ENCODE results near the gene SOD1. TPM values are rescaled to one million over a fixed set of nuclear protein-coding genes. Genes with fewer than 3 reads are reported as not detected.

Gene SOD1
- total RNA-seq, 1 donor from 2014 or later: 314 TPM

DNA sequence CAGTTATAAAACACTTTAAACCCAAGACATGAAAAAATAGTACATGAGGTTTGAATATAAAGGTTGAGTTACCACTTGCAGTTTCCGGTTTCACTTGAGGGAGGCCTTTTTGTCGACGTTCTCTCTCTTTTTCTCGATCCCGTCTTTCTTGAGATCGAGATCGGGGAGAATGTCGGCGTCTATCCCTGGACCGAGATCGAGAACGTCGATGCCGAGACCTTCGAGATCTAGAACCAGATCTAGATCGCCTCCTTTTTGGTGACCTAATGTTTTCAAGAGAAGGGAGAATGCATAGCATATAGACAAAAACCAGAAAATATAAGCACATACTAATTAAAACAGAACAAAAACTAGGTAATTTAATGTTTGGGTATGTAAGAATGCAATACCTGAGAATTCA, 33.7 kb downstream of the SOD1 start:
- no peak overlapping the region for H3K4me3 ChIP-seq (ENCODE audit: low read depth, low read length)
- no peak for DNase-seq (ENCODE audit: low read depth)
- TF ChIP-seq, protein P1, sequence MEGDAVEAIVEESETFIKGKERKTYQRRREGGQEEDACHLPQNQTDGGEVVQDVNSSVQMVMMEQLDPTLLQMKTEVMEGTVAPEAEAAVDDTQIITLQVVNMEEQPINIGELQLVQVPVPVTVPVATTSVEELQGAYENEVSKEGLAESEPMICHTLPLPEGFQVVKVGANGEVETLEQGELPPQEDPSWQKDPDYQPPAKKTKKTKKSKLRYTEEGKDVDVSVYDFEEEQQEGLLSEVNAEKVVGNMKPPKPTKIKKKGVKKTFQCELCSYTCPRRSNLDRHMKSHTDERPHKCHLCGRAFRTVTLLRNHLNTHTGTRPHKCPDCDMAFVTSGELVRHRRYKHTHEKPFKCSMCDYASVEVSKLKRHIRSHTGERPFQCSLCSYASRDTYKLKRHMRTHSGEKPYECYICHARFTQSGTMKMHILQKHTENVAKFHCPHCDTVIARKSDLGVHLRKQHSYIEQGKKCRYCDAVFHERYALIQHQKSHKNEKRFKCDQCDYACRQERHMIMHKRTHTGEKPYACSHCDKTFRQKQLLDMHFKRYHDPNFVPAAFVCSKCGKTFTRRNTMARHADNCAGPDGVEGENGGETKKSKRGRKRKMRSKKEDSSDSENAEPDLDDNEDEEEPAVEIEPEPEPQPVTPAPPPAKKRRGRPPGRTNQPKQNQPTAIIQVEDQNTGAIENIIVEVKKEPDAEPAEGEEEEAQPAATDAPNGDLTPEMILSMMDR (conservative IDR thresholded peaks at IDR 0.05; ENCODE audit: low read depth, low read length): no peak

DNA sequence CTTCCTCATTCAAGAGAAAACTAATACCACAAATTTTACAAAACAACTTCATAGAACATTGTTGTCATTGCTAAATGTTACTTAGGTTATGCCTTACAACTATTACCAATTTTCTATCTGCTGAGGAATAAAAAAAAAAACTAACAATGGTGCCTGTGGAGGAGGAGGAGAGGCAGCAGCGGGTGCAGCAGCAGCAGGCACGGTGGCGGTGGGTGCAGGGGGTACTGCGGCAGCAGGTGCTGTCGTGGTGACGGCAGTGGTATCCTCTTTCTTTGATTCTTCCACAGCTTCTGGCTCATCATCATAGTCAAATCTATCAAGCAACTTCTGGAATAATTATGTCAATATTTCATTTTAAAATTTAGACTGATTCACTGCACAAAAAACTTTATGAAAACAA, 36.9 kb downstream of the SOD1 start:
- TF ChIP-seq, protein P1 (conservative IDR thresholded peaks at IDR 0.05; ENCODE audit: low read depth, low read length): no peak
- DNase-seq (ENCODE audit: low read depth): no peak
- H3K4me3 ChIP-seq (ENCODE audit: low read depth, low read length): no peak overlapping the region

DNA sequence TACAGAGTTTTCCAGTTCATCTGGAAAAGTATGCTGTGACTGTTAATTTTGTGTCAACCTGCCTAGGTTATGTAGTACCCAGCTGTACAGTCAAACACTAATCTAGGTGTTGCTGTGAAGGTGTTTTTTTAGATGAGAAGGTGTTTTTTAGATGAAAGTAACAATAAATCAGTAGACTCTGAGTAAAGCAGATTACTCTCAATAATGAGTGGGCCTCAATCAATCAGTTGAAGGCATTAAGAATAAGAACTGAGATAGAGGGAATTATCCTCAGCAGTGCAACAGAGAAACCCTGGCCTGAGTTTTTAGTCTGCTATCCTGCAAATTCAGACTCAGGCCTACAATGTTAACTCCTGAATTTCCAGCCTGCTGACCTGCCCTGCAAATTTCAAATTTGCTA, 39.0 kb downstream of the SOD1 start:
- TF ChIP-seq, protein P1 (conservative IDR thresholded peaks at IDR 0.05; ENCODE audit: low read depth, low read length): no peak
- H3K4me3 ChIP-seq (ENCODE audit: low read depth, low read length): no peak overlapping the region
- no peak for DNase-seq (ENCODE audit: low read depth)

DNA sequence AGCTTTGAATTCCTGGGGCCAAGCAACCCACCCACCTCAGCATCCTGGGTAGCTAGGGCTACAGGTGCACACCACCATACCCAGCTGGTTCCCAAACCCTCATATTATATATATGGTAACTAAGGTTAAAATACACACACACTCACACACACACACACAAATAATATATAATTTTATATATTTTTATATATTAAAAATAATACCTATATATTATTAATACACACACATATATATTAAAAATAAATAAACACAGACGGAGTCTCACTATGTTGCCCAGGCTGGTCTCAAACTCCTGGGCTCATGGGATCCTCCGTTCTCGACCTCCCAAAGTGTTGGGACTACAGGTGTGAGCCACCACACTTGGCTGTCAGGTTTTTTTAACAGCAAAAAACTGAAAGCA, 40.5 kb downstream of the SOD1 start:
- DNase-seq (ENCODE audit: low read depth): no peak
- no peak overlapping the region for H3K4me3 ChIP-seq (ENCODE audit: low read depth, low read length)
- TF ChIP-seq, protein P1 (conservative IDR thresholded peaks at IDR 0.05; ENCODE audit: low read depth, low read length): no peak

DNA sequence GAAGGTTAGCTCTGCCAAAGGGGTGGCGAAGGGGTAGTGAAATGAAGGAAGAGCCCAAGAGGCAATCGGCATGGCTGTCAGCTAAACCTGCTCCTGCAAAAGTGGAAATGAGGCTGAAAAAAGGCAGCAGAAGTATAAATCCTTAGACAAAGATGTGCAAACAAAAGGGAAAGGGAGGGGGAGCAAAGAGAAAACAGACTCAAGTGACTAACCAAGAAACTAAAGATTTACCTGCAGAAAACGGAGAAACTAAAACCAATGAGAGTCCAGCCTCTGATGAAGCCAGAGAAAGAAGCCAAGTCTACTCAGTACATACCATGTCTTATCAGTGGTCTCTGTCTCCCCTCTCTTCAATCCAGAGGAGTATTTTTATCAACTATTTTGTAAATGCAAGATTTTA, 47.1 kb downstream of the SOD1 start:
- no peak for DNase-seq (ENCODE audit: low read depth)
- no peak overlapping the region for H3K4me3 ChIP-seq (ENCODE audit: low read depth, low read length)
- TF ChIP-seq, protein P1 (conservative IDR thresholded peaks at IDR 0.05; ENCODE audit: low read depth, low read length): no peak

DNA sequence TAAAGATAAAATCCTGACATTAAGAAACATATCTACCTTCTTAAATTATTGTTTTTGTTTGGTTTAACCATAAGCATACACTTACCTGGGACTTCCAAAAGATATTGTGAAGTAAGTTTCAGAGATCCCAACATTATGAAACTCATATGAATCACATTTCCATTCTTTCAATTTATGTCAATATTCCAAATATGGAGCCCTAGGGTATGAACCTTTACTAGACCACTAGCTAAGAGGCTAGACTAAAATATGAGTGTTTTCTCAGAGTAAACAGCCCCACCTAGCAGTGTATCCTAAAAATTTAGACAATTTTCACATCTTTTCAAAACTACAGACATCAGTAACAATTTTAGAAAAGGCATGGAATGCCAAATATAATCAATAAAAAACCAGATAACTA, 48.0 kb downstream of the SOD1 start:
- no peak overlapping the region for H3K4me3 ChIP-seq (ENCODE audit: low read depth, low read length)
- TF ChIP-seq, protein P1 (conservative IDR thresholded peaks at IDR 0.05; ENCODE audit: low read depth, low read length): no peak
- no peak for DNase-seq (ENCODE audit: low read depth)

DNA sequence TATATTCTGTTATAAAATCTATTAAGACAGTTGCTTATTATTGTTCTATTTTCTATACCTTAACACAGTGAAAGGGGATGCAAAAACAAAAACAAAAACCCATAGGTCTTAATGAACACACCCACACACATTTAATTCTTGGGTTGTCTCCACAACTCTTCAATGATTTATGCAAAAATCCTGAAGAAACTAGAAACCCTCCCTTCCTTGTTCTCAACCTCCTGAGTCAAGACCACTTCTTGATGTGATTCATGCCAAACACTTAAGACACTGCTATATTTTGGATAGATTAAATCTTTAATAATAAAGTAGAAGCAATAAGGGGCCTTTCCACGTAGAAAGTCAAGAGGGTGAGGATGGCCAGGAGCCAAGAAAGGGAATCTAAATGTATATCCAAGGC, 49.0 kb downstream of the SOD1 start:
- TF ChIP-seq, protein P1 (conservative IDR thresholded peaks at IDR 0.05; ENCODE audit: low read depth, low read length): no peak
- H3K4me3 ChIP-seq (ENCODE audit: low read depth, low read length): no peak overlapping the region
- DNase-seq (ENCODE audit: low read depth): no peak
